Measurements from ENCODE around the gene ESD. TPM values are rescaled to one million over a fixed set of nuclear protein-coding genes. Genes with fewer than 3 reads are reported as not detected.
A peak's percentile ranks its signal among the peaks of the same experiment; 100 is the strongest.
"Not testable (repeated sequence)": the region's sequence is repeated elsewhere in the genome, so short reads cannot be mapped to it uniquely, and the experiment has no call there.

Gene ESD
- total RNA-seq, 1 donor from 2014 or later, result 126 TPM

DNA sequence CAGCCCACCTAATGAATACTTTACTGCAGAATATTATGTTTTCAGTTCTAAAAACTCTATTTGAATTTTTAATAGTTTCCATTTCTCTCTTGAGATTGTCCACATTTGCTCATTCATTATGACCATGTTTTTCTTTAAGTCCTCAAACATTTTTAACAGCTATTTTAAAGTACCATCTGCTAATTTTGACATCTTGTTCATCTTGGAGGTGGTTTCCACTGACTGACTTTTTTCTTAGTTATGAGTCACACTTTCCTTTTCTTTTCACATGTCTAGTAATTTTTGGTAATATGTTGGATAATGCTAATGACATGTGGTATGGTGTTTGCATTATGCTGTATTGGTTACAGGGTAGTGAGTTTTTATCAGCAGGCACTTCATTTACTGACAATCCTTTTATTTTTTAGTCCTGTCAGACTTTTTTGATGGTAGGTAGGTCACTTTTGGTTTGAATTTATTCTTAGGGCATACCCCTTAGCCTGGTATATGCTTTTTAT lies 15.4 kb upstream of the ESD start:
- peaks cover 6% of the 10 kb centered on the region for H3K4me1 Mint-ChIP-seq (ENCODE audit: low read depth)
- no peak overlapping the region for H3K27ac Mint-ChIP-seq
- H3K27me3 Mint-ChIP-seq (ENCODE audit: low read depth), result peaks cover 19% of the 10 kb centered on the region
- intact Hi-C loops (cut with micrococcal nuclease), result no loop called here
- no peak overlapping the region for H3K4me3 Mint-ChIP-seq (ENCODE audit: low read depth)
- no peak for DNase-seq (ENCODE audit: low spot score)
- no peaks in the 10 kb centered on the region for H3K36me3 Mint-ChIP-seq (ENCODE audit: low read depth)
- H3K9me3 Mint-ChIP-seq, result peaks cover 21% of the 10 kb centered on the region

DNA sequence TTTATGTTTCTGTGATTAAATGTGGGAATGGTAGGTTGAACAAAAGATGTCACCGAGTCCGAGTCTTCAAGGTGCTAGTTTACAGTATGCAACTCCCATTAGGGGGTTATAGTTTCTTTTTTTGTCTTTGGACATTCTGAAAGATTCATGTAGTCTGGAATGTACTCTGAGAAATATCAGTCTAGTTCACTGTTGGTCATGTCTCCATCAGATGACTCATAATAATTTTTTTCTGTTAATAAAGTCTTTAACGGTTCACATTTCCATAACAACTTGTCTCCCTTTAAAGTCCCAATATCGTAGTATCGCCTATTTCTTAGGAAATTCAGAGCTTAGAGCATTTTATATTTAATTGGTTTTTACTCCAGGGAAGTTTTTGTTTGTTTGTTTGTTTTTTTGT lies 13.5 kb upstream of the ESD start:
- Mint-ChIP-seq H3K27ac (no peak overlapping the region), H3K4me3 (ENCODE audit: low read depth) (no peak overlapping the region), H3K4me1 (ENCODE audit: low read depth) (peaks cover 6% of the 10 kb centered on the region), H3K9me3 (peaks cover 21% of the 10 kb centered on the region), H3K27me3 (ENCODE audit: low read depth) (peaks cover 19% of the 10 kb centered on the region), H3K36me3 (ENCODE audit: low read depth) (no peaks in the 10 kb centered on the region)
- DNase-seq (ENCODE audit: low spot score), result no peak
- intact Hi-C loops (cut with micrococcal nuclease), result no loop called here

DNA sequence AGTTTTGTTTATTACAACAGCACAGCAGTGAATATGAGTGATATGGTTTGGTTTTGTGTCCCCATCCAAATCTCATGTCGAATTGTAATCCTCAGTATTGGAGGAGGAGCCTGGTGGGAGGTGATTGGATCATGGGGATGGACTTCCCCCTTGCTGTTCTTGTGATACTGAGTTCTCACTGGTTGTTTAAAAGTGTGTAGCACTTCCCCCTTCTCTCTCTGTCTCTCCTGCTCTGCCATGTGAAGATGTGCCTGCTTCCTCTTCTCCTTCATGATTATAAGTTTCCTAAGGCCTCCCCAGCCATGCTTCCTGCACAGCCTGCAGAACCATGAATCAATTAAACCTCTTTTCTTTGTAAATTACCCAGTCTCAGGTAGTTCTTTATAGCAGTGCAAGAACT lies 8.0 kb upstream of the ESD start:
- intact Hi-C loops (cut with micrococcal nuclease); H3K9me3 Mint-ChIP-seq: not testable (repeated sequence)

DNA sequence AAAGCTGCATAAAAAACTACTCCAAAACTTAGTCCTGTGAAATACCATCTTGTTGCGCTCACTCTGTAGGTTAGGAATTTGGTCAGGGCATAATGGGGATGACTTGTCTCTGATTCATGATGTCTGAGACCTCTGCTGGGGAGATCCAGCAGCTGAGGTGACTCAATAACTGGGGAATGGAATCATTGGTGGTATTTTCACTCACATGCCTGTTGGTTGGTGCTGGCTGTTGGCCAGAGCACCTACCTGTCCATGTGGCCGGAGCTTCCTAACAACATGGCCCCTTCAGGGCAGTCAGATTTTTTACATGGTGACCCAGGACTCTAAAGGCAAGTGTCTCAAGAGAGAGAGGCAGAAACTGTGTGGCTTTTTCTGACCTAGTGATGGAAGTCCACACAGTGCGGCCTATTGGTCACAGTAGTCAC lies 7.4 kb upstream of the ESD start:
- H3K4me1 Mint-ChIP-seq (ENCODE audit: low read depth), result no peaks in the 10 kb centered on the region
- no peak for DNase-seq (ENCODE audit: low spot score)
- no peaks in the 10 kb centered on the region for H3K36me3 Mint-ChIP-seq (ENCODE audit: low read depth)
- H3K27me3 Mint-ChIP-seq (ENCODE audit: low read depth), result peaks cover 16% of the 10 kb centered on the region
- no peak overlapping the region for H3K27ac Mint-ChIP-seq
- H3K4me3 Mint-ChIP-seq (ENCODE audit: low read depth), result no peak overlapping the region
- H3K9me3 Mint-ChIP-seq, result no peaks in the 10 kb centered on the region
- intact Hi-C loops (cut with micrococcal nuclease), result no loop called here

More for the DNA sequence above, 8.0 kb upstream of the ESD start:
- H3K27me3 Mint-ChIP-seq (ENCODE audit: low read depth), result peaks cover 16% of the 10 kb centered on the region
- not testable (repeated sequence) for H3K4me3 Mint-ChIP-seq (ENCODE audit: low read depth); H3K36me3 Mint-ChIP-seq (ENCODE audit: low read depth); H3K27ac Mint-ChIP-seq; H3K4me1 Mint-ChIP-seq (ENCODE audit: low read depth); DNase-seq (ENCODE audit: low spot score)

- intact Hi-C loops (cut with micrococcal nuclease), result no loop called here
- Mint-ChIP-seq H3K27ac (no peak overlapping the region), H3K4me3 (ENCODE audit: low read depth) (no peak overlapping the region), H3K9me3 (no peaks in the 10 kb centered on the region), H3K36me3 (ENCODE audit: low read depth) (no peaks in the 10 kb centered on the region), H3K27me3 (ENCODE audit: low read depth) (peaks cover 16% of the 10 kb centered on the region), H3K4me1 (ENCODE audit: low read depth) (no peaks in the 10 kb centered on the region)
- no peak for DNase-seq (ENCODE audit: low spot score)
Measured at GRCh38 chr13:46803586-46803985, 6.6 kb upstream of the ESD start.

GRCh38 chr13:46801858-46802257 lies 4.9 kb upstream of the ESD start:
- Mint-ChIP-seq H3K27me3 (ENCODE audit: low read depth) (peaks cover 8% of the 10 kb centered on the region), H3K4me1 (ENCODE audit: low read depth) (peaks cover 9% of the 10 kb centered on the region), H3K4me3 (ENCODE audit: low read depth) (no peak overlapping the region), H3K27ac (no peak overlapping the region), H3K9me3 (no peaks in the 10 kb centered on the region), H3K36me3 (ENCODE audit: low read depth) (no peaks in the 10 kb centered on the region)
- no peak for DNase-seq (ENCODE audit: low spot score)
- intact Hi-C loops (cut with micrococcal nuclease), result no loop called here

- peaks cover 23% of the 10 kb centered on the region for H3K4me1 Mint-ChIP-seq (ENCODE audit: low read depth)
- H3K27ac Mint-ChIP-seq, result no peak overlapping the region
- no peaks in the 10 kb centered on the region for H3K9me3 Mint-ChIP-seq
- H3K36me3 Mint-ChIP-seq (ENCODE audit: low read depth), result peaks cover 12% of the 10 kb centered on the region
- DNase-seq (ENCODE audit: low spot score), result no peak
- no peak overlapping the region for H3K4me3 Mint-ChIP-seq (ENCODE audit: low read depth)
- intact Hi-C loops (cut with micrococcal nuclease), result no loop called here
- H3K27me3 Mint-ChIP-seq (ENCODE audit: low read depth), result peaks cover 4% of the 10 kb centered on the region
Measured at GRCh38 chr13:46799139-46799538, 2.2 kb upstream of the ESD start.

GRCh38 chr13:46797501-46798237 lies 708 bp upstream of the ESD start:
- H3K4me1 Mint-ChIP-seq (ENCODE audit: low read depth), result peaks cover 31% of the 10 kb centered on the region
- peaks cover 16% of the 10 kb centered on the region for H3K36me3 Mint-ChIP-seq (ENCODE audit: low read depth)
- H3K27ac Mint-ChIP-seq, result peak overlapping the region; percentile 94
- intact Hi-C loops (cut with micrococcal nuclease), result loop anchor here (2.0 kb wide), 2 partner anchors 45 to 243 kb away; no protein-coding TSS in a partner anchor
- peaks cover 4% of the 10 kb centered on the region for H3K27me3 Mint-ChIP-seq (ENCODE audit: low read depth)
- H3K4me3 Mint-ChIP-seq (ENCODE audit: low read depth), result peak overlapping the region; percentile 93
- no peak for DNase-seq (ENCODE audit: low spot score)
- no peaks in the 10 kb centered on the region for H3K9me3 Mint-ChIP-seq

DNA sequence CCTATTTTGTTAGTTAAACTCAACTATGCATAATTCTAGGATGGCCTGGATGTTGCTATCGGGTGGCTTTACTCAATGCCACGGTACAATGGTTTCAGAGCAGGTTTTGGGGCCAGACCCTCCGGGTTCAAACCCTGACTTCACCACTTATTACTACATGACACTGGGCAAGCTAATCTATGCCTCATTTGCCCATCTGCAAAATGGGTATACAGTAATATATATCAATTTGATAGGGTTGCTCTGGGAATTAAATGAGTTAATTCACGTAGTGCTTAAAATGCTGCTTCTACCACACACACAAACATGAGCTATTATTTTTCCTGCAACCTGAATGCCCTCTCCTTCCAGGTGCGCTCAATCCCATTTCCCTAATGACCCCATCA lies 839 bp downstream of the ESD start:
- Mint-ChIP-seq H3K9me3 (no peaks in the 10 kb centered on the region), H3K4me3 (ENCODE audit: low read depth) (peak overlapping the region; percentile 93), H3K27me3 (ENCODE audit: low read depth) (no peaks in the 10 kb centered on the region), H3K27ac (peak overlapping the region; percentile 94), H3K36me3 (ENCODE audit: low read depth) (peaks cover 16% of the 10 kb centered on the region), H3K4me1 (ENCODE audit: low read depth) (peaks cover 31% of the 10 kb centered on the region)
- DNase-seq (ENCODE audit: low spot score), result no peak
- intact Hi-C loops (cut with micrococcal nuclease), result loop anchor here (2.0 kb wide), 2 partner anchors 43 to 241 kb away; no protein-coding TSS in a partner anchor

DNA sequence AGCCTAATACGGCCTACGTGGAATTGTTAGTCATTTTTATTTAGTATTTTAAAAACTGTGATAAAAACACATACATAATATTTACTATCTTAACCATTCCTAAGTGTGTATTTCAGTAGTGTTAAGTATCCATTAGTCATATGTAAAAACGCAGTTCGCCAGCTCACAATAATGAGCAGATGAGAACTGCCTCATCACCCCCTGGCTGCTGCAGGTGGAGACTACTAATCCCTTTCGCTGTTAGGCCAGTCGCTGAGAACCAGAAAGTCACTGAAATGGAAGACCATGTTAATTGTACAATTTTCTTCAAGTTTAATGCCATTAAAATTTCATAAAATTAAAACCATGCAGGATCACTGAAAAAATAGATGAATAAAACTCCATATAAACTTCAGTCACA lies 1.6 kb downstream of the ESD start:
- Mint-ChIP-seq H3K36me3 (ENCODE audit: low read depth) (peaks cover 23% of the 10 kb centered on the region), H3K4me1 (ENCODE audit: low read depth) (peaks cover 35% of the 10 kb centered on the region), H3K27me3 (ENCODE audit: low read depth) (no peaks in the 10 kb centered on the region), H3K27ac (peak overlapping the region; percentile 60), H3K4me3 (ENCODE audit: low read depth) (peak overlapping the region; percentile 60), H3K9me3 (no peaks in the 10 kb centered on the region)
- intact Hi-C loops (cut with micrococcal nuclease), result no loop called here
- DNase-seq (ENCODE audit: low spot score), result no peak

DNA sequence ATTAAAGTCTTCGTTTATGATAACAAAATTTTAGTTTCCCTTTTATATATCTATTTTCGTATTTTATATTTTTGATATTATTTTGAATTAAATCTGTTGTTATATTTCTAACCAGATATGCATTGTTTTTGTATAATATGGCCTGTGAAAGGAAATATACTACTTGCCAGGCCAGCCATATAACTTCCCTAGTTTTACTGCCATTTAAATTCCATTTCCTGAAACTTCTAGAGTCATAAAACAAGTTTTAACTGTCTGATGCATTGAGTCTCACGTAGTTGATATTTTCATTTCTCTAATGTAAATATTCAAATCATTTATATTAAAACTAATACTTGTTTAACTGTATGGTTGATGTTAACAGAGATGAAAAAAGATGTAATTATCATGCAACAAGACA lies 13.5 kb downstream of the ESD start:
- intact Hi-C loops (cut with micrococcal nuclease), result no loop called here
- H3K27ac Mint-ChIP-seq, result no peak overlapping the region
- H3K27me3 Mint-ChIP-seq (ENCODE audit: low read depth), result no peaks in the 10 kb centered on the region
- DNase-seq (ENCODE audit: low spot score), result no peak
- H3K4me3 Mint-ChIP-seq (ENCODE audit: low read depth), result no peak overlapping the region
- peaks cover 7% of the 10 kb centered on the region for H3K4me1 Mint-ChIP-seq (ENCODE audit: low read depth)
- H3K36me3 Mint-ChIP-seq (ENCODE audit: low read depth), result peaks cover 59% of the 10 kb centered on the region
- no peaks in the 10 kb centered on the region for H3K9me3 Mint-ChIP-seq

GRCh38 chr13:46782691-46783090 lies 14.3 kb downstream of the ESD start:
- H3K4me3 Mint-ChIP-seq (ENCODE audit: low read depth), result no peak overlapping the region
- no peak for DNase-seq (ENCODE audit: low spot score)
- no peak overlapping the region for H3K27ac Mint-ChIP-seq
- peaks cover 6% of the 10 kb centered on the region for H3K4me1 Mint-ChIP-seq (ENCODE audit: low read depth)
- H3K27me3 Mint-ChIP-seq (ENCODE audit: low read depth), result no peaks in the 10 kb centered on the region
- no peaks in the 10 kb centered on the region for H3K9me3 Mint-ChIP-seq
- intact Hi-C loops (cut with micrococcal nuclease), result no loop called here
- peaks cover 60% of the 10 kb centered on the region for H3K36me3 Mint-ChIP-seq (ENCODE audit: low read depth)

DNA sequence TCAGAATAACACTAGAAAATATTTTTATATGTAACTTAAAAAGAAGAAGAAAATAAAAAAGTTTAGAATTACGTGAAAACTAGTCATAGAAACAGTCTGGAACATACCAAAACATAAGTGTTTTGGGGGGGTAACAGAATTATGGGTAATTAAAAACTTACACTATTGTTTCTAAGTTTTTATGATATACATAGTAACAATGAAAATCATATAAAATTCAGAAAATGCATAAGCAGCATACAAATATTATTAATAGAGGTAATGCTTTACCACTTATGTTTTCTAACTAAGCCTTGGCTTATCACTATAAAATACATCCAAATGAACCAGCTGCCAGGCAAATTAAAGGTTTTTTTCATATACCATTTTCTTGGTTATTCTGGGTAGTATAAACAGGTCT lies 14.9 kb downstream of the ESD start:
- H3K27me3 Mint-ChIP-seq (ENCODE audit: low read depth), result no peaks in the 10 kb centered on the region
- no peak overlapping the region for H3K4me3 Mint-ChIP-seq (ENCODE audit: low read depth)
- no peaks in the 10 kb centered on the region for H3K9me3 Mint-ChIP-seq
- DNase-seq (ENCODE audit: low spot score), result no peak
- peaks cover 6% of the 10 kb centered on the region for H3K4me1 Mint-ChIP-seq (ENCODE audit: low read depth)
- peaks cover 60% of the 10 kb centered on the region for H3K36me3 Mint-ChIP-seq (ENCODE audit: low read depth)
- no peak overlapping the region for H3K27ac Mint-ChIP-seq
- intact Hi-C loops (cut with micrococcal nuclease), result no loop called here

Measured in activated T-helper 2 cell treated with anti-CD3 and anti-CD28 coated beads, Interferon-gamma antibody, Interleukin-2, Interleukin-4, amounts not matched to agents 10 μg/mL and 5 μg/mL and 100 μg/mL, durations not matched to agents 14 hours and 24 hours and 36 hours (primary cell).